ENCODE measurements around the gene PYGB.

- TF ChIP-seq CTCF (IDR thresholded peaks at IDR 0.05; ENCODE audit: poor library complexity) = no peak
- no peak for TF ChIP-seq EZH2phosphoT487 (IDR thresholded peaks at IDR 0.05; ENCODE audit: low read depth, severe bottlenecking, unreplicated experiment)
- no peak for TF ChIP-seq EZH2 (IDR thresholded peaks at IDR 0.05; ENCODE audit: borderline replicate concordance)
These were observed 6.7 kb downstream of the PYGB start for GRCh38 chr20:25254571-25254970.

All from hepatocyte (in vitro differentiated cells).